NCI-H510A (cell line): ENCODE data around the gene RPL36A.

ENCODE experiments used
- DNase-seq: peaks from one replicate; lab custom pipeline; 2025; lab: John Stamatoyannopoulos, UW

Gene RPL36A

GRCh38 chrX:101390664-101391525 is at the start of gene RPL36A:
Gene RPL36A (plus strand): TSS chrX:101391011. CDS start chrX:101391044, 33 bp downstream.
- DNase-seq = peak; percentile 86

GRCh38 chrX:101347859-101348451 is 42.9 kb upstream of the RPL36A start:
- DNase-seq = no peak

DNA sequence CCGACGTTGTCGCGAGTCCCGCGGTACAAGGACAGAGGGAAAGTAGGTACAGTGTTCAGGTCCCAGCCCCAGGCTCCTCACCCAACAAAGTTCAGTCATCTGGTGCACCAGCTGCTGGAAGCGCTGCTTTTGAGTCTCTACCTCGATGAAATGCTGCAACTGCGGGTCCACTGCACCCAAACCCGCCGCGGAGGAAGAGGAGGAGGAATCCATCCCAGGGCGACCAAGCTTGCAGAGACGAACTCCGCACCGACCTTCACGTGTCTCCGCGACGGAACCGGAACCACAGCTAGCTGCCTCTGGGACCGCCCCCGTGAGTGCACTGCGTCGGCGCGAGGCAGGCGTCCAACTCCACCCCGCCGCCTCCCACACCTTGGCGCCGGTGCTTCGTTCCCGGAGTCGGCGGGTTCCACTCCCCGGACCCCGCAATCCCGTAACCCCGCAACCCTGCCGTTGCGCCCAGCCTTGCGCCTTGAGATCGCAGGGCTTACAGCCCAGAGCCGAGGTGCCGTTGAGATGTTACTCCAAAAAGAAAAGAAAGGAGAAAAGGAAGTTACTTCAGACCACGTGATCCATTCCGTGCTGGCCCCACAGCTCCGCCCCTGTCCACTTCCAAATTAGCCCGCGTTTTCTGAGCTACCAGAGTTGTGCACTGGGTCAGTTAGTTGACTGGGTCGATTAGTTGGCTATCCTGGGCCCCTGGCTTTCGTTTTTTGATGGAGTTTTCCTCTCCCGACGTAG is 42.2 kb upstream of the RPL36A start, which contains the start of gene TIMM8A:
Gene TIMM8A (minus strand): TSS at position 291 of the 741 bp plus-strand sequence. CDS start 78 bp downstream, at position 213.
- peak; percentile 58 for DNase-seq

DNA sequence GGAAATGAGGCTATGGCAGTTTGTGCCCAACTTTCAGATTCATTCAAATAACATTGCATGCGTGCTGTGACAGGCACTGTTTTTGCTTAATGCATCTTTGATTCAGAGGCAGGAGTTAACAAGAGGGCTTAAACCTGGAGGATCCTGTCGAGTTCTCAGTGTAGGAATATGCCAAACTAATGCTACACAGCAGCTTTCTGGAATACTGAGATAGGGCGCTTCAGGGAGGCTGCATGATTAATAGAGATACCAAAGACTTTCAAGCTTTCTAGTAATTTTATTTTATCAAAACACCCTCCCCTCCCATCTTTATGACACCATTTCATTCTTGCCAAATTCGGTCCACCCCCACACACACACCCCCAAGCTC is 41.6 kb upstream of the RPL36A start:
- DNase-seq = no peak

DNA sequence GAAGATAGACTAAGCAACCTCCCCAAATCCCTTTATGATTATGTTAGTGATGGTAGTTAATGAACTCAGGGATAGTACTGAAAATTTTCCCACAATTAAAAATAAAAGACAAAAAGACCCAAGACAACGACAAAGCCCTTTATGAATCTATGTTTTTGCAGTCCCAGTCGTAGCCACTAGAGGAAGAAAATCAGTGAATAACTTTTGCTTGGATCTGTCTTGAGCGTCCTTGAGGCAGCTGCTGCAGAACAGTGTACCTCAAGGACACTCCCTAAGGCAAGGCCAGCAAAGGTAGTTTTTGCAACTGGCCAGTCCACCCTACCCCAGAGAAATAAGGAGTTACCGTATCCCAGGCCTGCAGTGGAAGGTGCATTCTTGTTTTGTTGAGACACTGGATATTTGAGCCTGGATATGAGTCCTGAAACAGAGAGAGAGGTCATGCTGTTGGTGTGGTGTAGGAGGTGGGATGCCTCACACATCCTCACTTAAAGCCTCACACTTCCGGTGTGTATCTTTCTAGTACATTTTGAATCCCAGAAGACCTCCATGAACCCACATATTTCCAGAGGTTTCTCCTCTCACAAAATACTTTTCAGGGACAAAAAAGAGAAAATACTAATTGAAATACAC is 33.5 kb upstream of the RPL36A start:
- DNase-seq = no peak

DNA sequence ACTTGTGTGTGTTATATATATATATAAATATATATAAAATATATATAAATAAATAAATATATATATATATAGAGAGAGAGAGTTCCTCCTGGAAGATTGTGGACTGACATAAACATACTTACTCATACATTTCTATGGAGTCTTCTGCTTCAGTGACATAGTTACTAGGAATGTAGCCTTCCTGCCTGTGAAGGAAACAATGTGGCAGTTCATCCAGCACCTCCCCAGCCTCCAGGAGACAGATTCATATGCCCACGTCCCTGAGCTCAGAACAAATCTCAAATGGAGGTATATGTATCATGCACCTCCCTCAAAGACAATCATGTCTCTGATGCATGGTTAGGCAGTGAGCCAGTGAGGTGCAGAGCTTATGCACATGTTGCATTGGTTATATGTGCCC is 30.8 kb upstream of the RPL36A start:
- DNase-seq = no peak

GRCh38 chrX:101360390-101360789 is 30.4 kb upstream of the RPL36A start:
- DNase-seq = no peak

- DNase-seq = no peak
These were observed 28.7 kb upstream of the RPL36A start for GRCh38 chrX:101362116-101362515.

- DNase-seq = no peak
These were observed 28.1 kb upstream of the RPL36A start for GRCh38 chrX:101362757-101363156.

GRCh38 chrX:101365301-101365795 is 25.5 kb upstream of the RPL36A start:
- no peak for DNase-seq

DNA sequence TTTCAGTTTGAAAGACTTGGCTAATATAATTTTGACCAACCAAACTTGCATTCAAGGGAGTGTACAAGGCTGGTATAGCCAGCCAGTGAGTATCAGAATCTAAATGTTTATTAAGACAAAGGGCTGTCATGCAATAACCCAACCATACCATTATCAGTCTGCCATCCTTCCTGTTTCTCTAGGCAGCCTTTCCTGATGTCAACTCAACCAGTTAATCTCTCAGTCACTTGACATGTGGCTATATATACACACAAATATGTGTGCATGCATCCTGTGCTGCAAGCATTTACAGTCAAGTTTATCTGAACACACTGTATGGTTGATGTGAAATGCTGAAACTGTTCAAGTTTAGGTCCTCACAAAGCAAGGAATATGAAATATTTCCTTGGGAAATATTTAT is 22.0 kb upstream of the RPL36A start:
- no peak for DNase-seq

GRCh38 chrX:101369687-101370086 is 21.1 kb upstream of the RPL36A start:
- DNase-seq = no peak

GRCh38 chrX:101370888-101371504 is 19.8 kb upstream of the RPL36A start:
- no peak for DNase-seq

GRCh38 chrX:101377547-101377946 is 13.3 kb upstream of the RPL36A start:
- DNase-seq = no peak

DNA sequence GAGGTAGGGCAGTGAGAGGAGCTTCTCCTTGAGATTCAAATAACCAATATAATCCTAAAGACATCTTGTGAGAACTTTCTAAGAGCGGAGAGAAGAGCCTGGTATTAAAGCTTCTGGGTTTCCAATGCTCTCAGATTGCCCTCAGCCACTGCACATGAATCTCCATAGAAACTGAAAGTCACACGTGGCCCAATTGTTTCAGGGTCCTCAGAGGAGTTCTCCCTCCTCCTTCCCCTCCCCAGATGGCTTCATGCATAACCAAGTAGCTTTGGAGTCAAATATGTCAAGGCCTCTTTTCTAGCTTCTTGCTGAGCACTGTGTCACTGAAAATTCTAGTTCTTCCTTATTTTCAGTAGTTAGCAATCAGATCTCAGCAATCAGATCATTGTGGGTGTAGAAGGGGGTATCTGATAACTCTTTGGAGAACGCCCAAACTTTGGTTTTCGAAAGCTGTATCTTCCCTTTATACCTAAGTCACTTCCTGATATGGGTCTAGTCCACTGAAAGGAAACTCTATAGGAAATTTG is 7.1 kb upstream of the RPL36A start:
- DNase-seq = no peak

- no peak for DNase-seq
These were observed 5.7 kb upstream of the RPL36A start for GRCh38 chrX:101385026-101385684.

GRCh38 chrX:101385795-101386541 is 4.8 kb upstream of the RPL36A start, which contains the start of gene BTK:
Gene BTK (minus strand): TSS chrX:101386191. CDS start chrX:101375284, 10,907 bp downstream.
- no peak for DNase-seq

DNA sequence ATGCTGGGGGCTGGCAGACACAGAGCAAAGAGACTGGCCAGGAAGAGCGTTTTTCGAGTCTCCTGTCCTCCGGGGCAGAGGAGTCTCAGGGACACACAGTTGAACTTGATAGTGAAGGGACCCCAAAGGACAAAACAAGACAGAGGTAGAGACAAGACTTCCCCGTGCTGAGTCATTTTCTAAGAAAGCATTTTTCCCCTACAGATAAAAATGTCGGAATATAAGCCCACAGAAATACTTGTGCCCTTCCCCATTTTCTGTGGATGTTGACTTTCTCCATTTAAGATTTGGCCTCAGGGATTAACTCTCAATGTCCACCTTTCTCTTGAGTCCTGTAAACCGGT is 4.3 kb upstream of the RPL36A start:
- no peak for DNase-seq

GRCh38 chrX:101388604-101389003 is 2.2 kb upstream of the RPL36A start:
- no peak for DNase-seq

GRCh38 chrX:101391831-101392230 is 1.0 kb downstream of the RPL36A start:
- DNase-seq = no peak
